ENCODE results near the gene IARS1. TPM values are rescaled to one million over a fixed set of nuclear protein-coding genes. Genes with fewer than 3 reads are reported as not detected.

The IARS1 gene
- total RNA-seq, 1 experiment from 2014 or later: 220 TPM

DNA sequence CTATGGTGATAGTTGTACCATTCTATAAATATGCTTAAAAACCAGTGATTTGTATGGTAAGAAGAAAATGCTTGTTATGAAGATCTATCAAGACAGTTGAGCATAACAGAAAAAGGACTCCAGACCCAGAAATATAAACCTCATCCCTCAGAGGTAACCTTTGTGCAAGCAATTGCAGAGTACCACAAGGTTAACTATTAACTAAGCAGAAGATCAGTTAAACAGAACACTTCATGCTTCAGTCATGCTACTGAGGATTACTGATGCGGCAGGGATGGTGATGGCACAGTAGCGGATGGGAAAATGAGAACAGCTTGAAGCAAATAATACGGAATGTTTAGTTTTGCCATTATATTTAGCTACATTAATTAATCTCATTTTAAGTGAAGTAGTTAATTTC lies 45.5 kb downstream of the IARS1 start:
- CTCF ChIA-PET: no interaction called here
- ATAC-seq: no peak

DNA sequence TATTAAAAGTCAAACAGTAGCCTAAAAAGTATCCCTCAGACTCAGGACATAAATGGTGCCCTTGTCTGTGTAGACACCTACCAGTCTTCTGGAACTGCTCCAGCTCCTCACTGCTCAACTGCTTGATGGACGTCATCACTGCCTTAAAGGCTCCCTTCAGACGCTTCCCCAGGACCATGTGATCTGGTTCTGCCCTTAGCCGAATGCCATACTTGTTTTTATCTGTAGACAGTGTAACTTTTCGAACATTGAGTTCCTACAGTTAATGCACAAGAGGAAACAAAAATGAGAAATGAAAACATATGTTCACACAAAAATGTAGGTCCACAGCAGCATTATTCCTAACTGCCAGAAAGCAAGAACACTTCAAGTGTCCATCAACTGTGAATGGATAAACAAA lies 46.2 kb downstream of the IARS1 start:
- H3K9me3 Mint-ChIP-seq: no peaks in the 10 kb centered on the region
- POLR2A ChIA-PET: interaction anchor here (0.5 kb wide), 1 partner anchor 41 kb away, joined by 3 read pairs; no protein-coding TSS in a partner anchor
- H3K27ac Mint-ChIP-seq: no peak overlapping the region
- H3K4me3 Mint-ChIP-seq: no peak overlapping the region
- no peak for DNase-seq (ENCODE audit: low spot score)
- H3K27me3 Mint-ChIP-seq (ENCODE audit: low read depth): no peaks in the 10 kb centered on the region
- ATAC-seq: no peak
- no peaks in the 10 kb centered on the region for H3K4me1 Mint-ChIP-seq
- H3K36me3 Mint-ChIP-seq: peaks cover 89% of the 10 kb centered on the region
- CTCF ChIA-PET: no interaction called here
- no peak for TF ChIP-seq ZBTB21 (CRISPR knock-in tag; IDR thresholded peaks at IDR 0.05; ENCODE audit: borderline replicate concordance)
- TF ChIP-seq, protein P1, sequence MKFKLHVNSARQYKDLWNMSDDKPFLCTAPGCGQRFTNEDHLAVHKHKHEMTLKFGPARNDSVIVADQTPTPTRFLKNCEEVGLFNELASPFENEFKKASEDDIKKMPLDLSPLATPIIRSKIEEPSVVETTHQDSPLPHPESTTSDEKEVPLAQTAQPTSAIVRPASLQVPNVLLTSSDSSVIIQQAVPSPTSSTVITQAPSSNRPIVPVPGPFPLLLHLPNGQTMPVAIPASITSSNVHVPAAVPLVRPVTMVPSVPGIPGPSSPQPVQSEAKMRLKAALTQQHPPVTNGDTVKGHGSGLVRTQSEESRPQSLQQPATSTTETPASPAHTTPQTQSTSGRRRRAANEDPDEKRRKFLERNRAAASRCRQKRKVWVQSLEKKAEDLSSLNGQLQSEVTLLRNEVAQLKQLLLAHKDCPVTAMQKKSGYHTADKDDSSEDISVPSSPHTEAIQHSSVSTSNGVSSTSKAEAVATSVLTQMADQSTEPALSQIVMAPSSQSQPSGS (CRISPR knock-in tag; IDR thresholded peaks at IDR 0.05; ENCODE audit: borderline replicate concordance, low read depth): no peak

More for the DNA sequence above, 45.5 kb downstream of the IARS1 start:
- no peak overlapping the region for H3K27ac Mint-ChIP-seq
- DNase-seq (ENCODE audit: low spot score): no peak
- peaks cover 87% of the 10 kb centered on the region for H3K36me3 Mint-ChIP-seq
- no peak overlapping the region for H3K4me3 Mint-ChIP-seq
- H3K4me1 Mint-ChIP-seq: no peaks in the 10 kb centered on the region
- TF ChIP-seq, protein P2, sequence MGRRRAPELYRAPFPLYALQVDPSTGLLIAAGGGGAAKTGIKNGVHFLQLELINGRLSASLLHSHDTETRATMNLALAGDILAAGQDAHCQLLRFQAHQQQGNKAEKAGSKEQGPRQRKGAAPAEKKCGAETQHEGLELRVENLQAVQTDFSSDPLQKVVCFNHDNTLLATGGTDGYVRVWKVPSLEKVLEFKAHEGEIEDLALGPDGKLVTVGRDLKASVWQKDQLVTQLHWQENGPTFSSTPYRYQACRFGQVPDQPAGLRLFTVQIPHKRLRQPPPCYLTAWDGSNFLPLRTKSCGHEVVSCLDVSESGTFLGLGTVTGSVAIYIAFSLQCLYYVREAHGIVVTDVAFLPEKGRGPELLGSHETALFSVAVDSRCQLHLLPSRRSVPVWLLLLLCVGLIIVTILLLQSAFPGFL (CRISPR knock-in tag; IDR thresholded peaks at IDR 0.05; ENCODE audit: borderline replicate concordance): no peak
- TF ChIP-seq, protein P3, sequence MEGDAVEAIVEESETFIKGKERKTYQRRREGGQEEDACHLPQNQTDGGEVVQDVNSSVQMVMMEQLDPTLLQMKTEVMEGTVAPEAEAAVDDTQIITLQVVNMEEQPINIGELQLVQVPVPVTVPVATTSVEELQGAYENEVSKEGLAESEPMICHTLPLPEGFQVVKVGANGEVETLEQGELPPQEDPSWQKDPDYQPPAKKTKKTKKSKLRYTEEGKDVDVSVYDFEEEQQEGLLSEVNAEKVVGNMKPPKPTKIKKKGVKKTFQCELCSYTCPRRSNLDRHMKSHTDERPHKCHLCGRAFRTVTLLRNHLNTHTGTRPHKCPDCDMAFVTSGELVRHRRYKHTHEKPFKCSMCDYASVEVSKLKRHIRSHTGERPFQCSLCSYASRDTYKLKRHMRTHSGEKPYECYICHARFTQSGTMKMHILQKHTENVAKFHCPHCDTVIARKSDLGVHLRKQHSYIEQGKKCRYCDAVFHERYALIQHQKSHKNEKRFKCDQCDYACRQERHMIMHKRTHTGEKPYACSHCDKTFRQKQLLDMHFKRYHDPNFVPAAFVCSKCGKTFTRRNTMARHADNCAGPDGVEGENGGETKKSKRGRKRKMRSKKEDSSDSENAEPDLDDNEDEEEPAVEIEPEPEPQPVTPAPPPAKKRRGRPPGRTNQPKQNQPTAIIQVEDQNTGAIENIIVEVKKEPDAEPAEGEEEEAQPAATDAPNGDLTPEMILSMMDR (IDR thresholded peaks at IDR 0.05): no peak
- TF ChIP-seq ZNF396 (CRISPR knock-in tag; IDR thresholded peaks at IDR 0.05; ENCODE audit: borderline replicate concordance) (no peak), MYBL2 (CRISPR knock-in tag; IDR thresholded peaks at IDR 0.05) (no peak)
- TF ChIP-seq, protein P4, sequence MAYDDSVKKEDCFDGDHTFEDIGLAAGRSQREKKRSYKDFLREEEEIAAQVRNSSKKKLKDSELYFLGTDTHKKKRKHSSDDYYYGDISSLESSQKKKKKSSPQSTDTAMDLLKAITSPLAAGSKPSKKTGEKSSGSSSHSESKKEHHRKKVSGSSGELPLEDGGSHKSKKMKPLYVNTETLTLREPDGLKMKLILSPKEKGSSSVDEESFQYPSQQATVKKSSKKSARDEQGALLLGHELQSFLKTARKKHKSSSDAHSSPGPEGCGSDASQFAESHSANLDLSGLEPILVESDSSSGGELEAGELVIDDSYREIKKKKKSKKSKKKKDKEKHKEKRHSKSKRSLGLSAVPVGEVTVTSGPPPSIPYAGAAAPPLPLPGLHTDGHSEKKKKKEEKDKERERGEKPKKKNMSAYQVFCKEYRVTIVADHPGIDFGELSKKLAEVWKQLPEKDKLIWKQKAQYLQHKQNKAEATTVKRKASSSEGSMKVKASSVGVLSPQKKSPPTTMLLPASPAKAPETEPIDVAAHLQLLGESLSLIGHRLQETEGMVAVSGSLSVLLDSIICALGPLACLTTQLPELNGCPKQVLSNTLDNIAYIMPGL (CRISPR knock-in tag; IDR thresholded peaks at IDR 0.05): no peak
- TF ChIP-seq, protein P5, sequence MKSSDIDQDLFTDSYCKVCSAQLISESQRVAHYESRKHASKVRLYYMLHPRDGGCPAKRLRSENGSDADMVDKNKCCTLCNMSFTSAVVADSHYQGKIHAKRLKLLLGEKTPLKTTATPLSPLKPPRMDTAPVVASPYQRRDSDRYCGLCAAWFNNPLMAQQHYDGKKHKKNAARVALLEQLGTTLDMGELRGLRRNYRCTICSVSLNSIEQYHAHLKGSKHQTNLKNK (CRISPR knock-in tag; IDR thresholded peaks at IDR 0.05): no peak
- TF ChIP-seq, protein P6, sequence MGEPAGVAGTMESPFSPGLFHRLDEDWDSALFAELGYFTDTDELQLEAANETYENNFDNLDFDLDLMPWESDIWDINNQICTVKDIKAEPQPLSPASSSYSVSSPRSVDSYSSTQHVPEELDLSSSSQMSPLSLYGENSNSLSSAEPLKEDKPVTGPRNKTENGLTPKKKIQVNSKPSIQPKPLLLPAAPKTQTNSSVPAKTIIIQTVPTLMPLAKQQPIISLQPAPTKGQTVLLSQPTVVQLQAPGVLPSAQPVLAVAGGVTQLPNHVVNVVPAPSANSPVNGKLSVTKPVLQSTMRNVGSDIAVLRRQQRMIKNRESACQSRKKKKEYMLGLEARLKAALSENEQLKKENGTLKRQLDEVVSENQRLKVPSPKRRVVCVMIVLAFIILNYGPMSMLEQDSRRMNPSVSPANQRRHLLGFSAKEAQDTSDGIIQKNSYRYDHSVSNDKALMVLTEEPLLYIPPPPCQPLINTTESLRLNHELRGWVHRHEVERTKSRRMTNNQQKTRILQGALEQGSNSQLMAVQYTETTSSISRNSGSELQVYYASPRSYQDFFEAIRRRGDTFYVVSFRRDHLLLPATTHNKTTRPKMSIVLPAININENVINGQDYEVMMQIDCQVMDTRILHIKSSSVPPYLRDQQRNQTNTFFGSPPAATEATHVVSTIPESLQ (CRISPR knock-in tag; IDR thresholded peaks at IDR 0.05): no peak
- no peaks in the 10 kb centered on the region for H3K9me3 Mint-ChIP-seq
- no peaks in the 10 kb centered on the region for H3K27me3 Mint-ChIP-seq (ENCODE audit: low read depth)
- POLR2A ChIA-PET: no interaction called here

DNA sequence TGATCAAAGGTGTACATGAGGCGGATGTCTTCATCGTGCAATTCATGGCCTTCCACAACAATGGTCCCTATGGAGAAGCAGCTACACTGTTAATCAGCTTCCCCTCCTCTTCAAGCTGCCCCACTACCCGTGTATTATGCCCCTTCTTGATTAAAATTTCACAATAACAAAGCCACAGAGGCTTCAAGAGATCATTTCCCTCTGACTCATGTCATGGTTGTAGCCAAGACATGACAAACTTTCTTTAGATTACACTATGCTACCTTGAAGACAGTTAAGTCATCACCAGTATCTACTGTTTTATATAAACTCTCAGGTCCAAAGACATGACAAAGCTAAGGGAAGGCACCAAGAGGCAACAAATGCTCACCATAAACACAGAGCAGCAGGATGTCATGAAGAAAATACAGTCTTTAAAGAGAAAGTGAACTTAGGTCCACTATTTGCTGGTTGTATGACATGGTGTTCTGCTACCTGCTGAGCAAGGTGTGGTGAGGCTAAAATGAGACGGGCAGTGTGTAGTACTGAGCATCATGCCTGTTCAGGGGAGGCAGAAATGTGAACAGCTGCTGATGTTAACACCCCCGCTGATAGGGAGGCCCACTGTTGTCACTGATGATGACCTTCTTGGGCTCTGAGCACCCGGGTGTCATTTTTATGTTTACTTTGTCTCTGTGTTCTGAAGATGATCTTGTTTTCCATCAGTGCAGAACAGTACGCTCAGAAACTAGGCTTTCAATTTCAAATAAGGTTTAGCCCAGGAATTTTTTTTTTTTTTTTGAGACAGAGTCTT lies 48.3 kb downstream of the IARS1 start:
- DNase-seq (ENCODE audit: low spot score): no peak
- ATAC-seq: no peak
- Mint-ChIP-seq H3K4me3 (no peak overlapping the region), H3K9me3 (no peaks in the 10 kb centered on the region), H3K27ac (no peak overlapping the region), H3K36me3 (peaks cover 91% of the 10 kb centered on the region), H3K27me3 (ENCODE audit: low read depth) (no peaks in the 10 kb centered on the region), H3K4me1 (no peaks in the 10 kb centered on the region)
- ChIA-PET POLR2A (no interaction called here), CTCF (interaction anchor here (0.6 kb wide), 1 partner anchor 105 kb away, joined by 3 read pairs; no protein-coding TSS in a partner anchor)
- TF ChIP-seq GTF2I (CRISPR knock-in tag; conservative IDR thresholded peaks at IDR 0.05): no peak
- TF ChIP-seq, protein P3 (IDR thresholded peaks at IDR 0.05): no peak
- TF ChIP-seq TP53 (CRISPR knock-in tag; IDR thresholded peaks at IDR 0.05): no peak
- TF ChIP-seq, protein P2 (CRISPR knock-in tag; IDR thresholded peaks at IDR 0.05; ENCODE audit: borderline replicate concordance): no peak
- TF ChIP-seq, protein P7, sequence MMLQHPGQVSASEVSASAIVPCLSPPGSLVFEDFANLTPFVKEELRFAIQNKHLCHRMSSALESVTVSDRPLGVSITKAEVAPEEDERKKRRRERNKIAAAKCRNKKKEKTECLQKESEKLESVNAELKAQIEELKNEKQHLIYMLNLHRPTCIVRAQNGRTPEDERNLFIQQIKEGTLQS (CRISPR knock-in tag; conservative IDR thresholded peaks at IDR 0.05): no peak
- TF ChIP-seq SP1 (CRISPR knock-in tag; conservative IDR thresholded peaks at IDR 0.05): no peak
- TF ChIP-seq ZNF317 (CRISPR knock-in tag; IDR thresholded peaks at IDR 0.05; ENCODE audit: borderline replicate concordance, low read depth): no peak
- TF ChIP-seq ETV6 (CRISPR knock-in tag; IDR thresholded peaks at IDR 0.05): no peak
- no peak for TF ChIP-seq ZNF396 (CRISPR knock-in tag; IDR thresholded peaks at IDR 0.05; ENCODE audit: borderline replicate concordance)
- TF ChIP-seq ATF1 (CRISPR knock-in tag; IDR thresholded peaks at IDR 0.05): no peak

Measured in WTC11 (cell line).